Activated CD8-positive, alpha-beta memory T cell treated with anti-CD3 and anti-CD28 coated beads for 48 hours (primary cell): ENCODE data around the gene SLC35F4.
"Not testable (repeated sequence)": the region's sequence is repeated elsewhere in the genome, so short reads cannot be mapped to it uniquely, and the experiment has no call there.

Source experiments
- DNase-seq, 3 experiments: peaks; one replicate each; pipeline ENCODE4 v3.0.0-alpha.2; 2020; ENCODE audit warnings: low read depth in 2 of 3, low spot score in 2 of 3

SLC35F4 gene

GRCh38 chr14:57811998-57812546, 53.8 kb downstream of the SLC35F4 start:
- no peak for DNase-seq

- DNase-seq, result no peak
Measured at GRCh38 chr14:57809808-57810207, 56.1 kb downstream of the SLC35F4 start.

GRCh38 chr14:57797160-57797559, 68.7 kb downstream of the SLC35F4 start:
- no peak for DNase-seq

GRCh38 chr14:57796556-57796955, 69.3 kb downstream of the SLC35F4 start:
- no peak for DNase-seq

- DNase-seq, result no peak
Measured at GRCh38 chr14:57785058-57785457, 80.8 kb downstream of the SLC35F4 start.

- no peak for DNase-seq
Measured at GRCh38 chr14:57771801-57772200, 94.1 kb downstream of the SLC35F4 start.

GRCh38 chr14:57769863-57770523, 95.9 kb downstream of the SLC35F4 start:
- no peak for DNase-seq

- DNase-seq, result no peak
Measured at GRCh38 chr14:57761800-57762199, 104.1 kb downstream of the SLC35F4 start.

GRCh38 chr14:57760896-57761295, 105.0 kb downstream of the SLC35F4 start:
- no peak for DNase-seq

- DNase-seq, result no peak
Measured at GRCh38 chr14:57755018-57755521, 110.8 kb downstream of the SLC35F4 start.

- DNase-seq, result no peak
Measured at GRCh38 chr14:57754527-57754926, 111.4 kb downstream of the SLC35F4 start.

- no peak for DNase-seq
Measured at GRCh38 chr14:57753821-57754220, 112.1 kb downstream of the SLC35F4 start.

- DNase-seq, result not testable (repeated sequence)
Measured at GRCh38 chr14:57752142-57752695, 113.7 kb downstream of the SLC35F4 start.

- DNase-seq, result no peak
Measured at GRCh38 chr14:57751400-57751799, 114.5 kb downstream of the SLC35F4 start.

- DNase-seq, result no peak
Measured at GRCh38 chr14:57749267-57749666, 116.6 kb downstream of the SLC35F4 start.

- DNase-seq, result no peak
Measured at GRCh38 chr14:57748279-57748678, 117.6 kb downstream of the SLC35F4 start.

GRCh38 chr14:57747036-57747435, 118.9 kb downstream of the SLC35F4 start:
- no peak for DNase-seq

GRCh38 chr14:57746563-57746962, 119.3 kb downstream of the SLC35F4 start:
- DNase-seq, result no peak

- no peak for DNase-seq
Measured at GRCh38 chr14:57739516-57739915, 126.4 kb downstream of the SLC35F4 start.

GRCh38 chr14:57737598-57737997, 128.3 kb downstream of the SLC35F4 start:
- DNase-seq, result no peak

- DNase-seq, result no peak
Measured at GRCh38 chr14:57736391-57736790, 129.5 kb downstream of the SLC35F4 start.

- DNase-seq, result no peak
Measured at GRCh38 chr14:57735276-57735675, 130.6 kb downstream of the SLC35F4 start.
